ENCODE data around the gene EBP. TPM values are rescaled to one million over a fixed set of nuclear protein-coding genes. Genes with fewer than 3 reads are reported as not detected.

Gene EBP
- total and polyA plus RNA-seq, 9 of the 15 experiments (the other 6 are each of a cell fraction or from before 2014, with no cell fraction given) = 228 to 987 (median 274) TPM

DNA sequence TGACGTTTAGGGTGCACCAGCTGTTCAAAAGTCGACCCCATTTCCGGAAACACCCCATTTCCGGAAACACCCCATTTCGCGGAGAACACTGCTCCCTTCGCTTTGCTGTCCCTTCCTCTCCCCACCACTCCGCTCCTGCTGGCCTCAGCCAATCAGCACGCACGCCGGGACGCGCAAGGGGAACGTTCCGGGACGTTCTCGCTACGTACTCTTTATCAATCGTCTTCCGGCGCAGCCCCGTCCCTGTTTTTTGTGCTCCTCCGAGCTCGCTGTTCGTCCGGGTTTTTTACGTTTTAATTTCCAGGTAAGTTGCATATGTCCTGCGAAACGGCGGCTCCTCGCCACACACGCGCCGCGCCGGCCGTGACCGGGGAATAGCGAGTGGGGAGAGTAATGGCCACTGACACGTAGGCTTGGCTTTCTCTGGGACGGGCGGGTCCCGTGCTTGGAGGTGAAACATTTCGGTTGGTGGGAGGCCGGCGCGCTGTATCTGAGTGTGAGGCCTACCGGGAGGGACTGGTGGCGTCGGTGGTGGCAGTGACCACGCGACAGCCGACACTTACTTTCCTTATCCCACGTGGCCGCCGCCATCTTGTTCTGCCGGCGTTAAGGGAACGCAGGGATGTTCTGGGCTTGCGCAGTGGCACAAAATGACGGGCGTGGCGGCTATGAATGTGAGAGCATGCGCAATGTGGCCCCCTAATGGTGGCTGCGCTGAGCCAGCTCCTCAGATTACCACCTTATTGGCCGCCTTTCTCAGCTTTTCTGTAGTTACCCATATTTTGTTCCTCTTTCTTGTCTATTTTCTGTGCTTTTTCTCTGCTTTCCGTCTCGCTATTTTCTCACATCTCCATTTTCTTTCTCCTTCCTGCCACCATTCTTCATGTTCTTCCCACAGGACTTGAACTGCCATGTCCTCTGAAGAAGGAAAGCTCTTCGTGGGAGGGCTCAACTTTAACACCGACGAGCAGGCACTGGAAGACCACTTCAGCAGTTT, 53.0 kb downstream of the EBP start, which contains the start of gene RBM3 (continued):
- TF ChIP-seq MAFG (tag; conservative IDR thresholded peaks at IDR 0.05) (no peak), RUNX1 (IDR thresholded peaks at IDR 0.05; ENCODE audit: low read depth) (no peak), ZMIZ1 (IDR thresholded peaks at IDR 0.05; ENCODE audit: low read depth in 2 of 2, low read length in 2 of 2) (peak in 1 of 2 experiments; percentile 30; a peak in 1 of 4 replicates), ZFP36 (IDR thresholded peaks at IDR 0.05; ENCODE audit: low read depth, low read length, partially characterized antibody) (no peak), BCOR (IDR thresholded peaks at IDR 0.05) (no peak), LARP7 (IDR thresholded peaks at IDR 0.05) (no peak), MYNN (IDR thresholded peaks at IDR 0.05) (peak; percentile 57; the same call in 1 of the 2 replicates), MYNN (CRISPR knock-in tag; IDR thresholded peaks at IDR 0.05) (no peak), SMARCB1 (IDR thresholded peaks at IDR 0.05; ENCODE audit: insufficient read length, low read depth) (no peak), HINFP (tag; conservative IDR thresholded peaks at IDR 0.05; ENCODE audit: low read depth) (no peak), GABPB1 (CRISPR knock-in tag; IDR thresholded peaks at IDR 0.05) (peak; percentile 93), ETV1 (tag; conservative IDR thresholded peaks at IDR 0.05; ENCODE audit: low read depth) (peak; percentile 86), GATA2 (CRISPR knock-in tag; IDR thresholded peaks at IDR 0.05) (no peak), BDP1 (IDR thresholded peaks at IDR 0.05; ENCODE audit: insufficient read depth, insufficient read length) (no peak), ZNF263 (CRISPR knock-in tag; IDR thresholded peaks at IDR 0.05; ENCODE audit: borderline replicate concordance) (peak; percentile 49; the same call in 1 of the 2 replicates), KLF6 (CRISPR knock-in tag; IDR thresholded peaks at IDR 0.05; ENCODE audit: borderline replicate concordance) (peak; percentile 98)
- TF ChIP-seq, protein P1, sequence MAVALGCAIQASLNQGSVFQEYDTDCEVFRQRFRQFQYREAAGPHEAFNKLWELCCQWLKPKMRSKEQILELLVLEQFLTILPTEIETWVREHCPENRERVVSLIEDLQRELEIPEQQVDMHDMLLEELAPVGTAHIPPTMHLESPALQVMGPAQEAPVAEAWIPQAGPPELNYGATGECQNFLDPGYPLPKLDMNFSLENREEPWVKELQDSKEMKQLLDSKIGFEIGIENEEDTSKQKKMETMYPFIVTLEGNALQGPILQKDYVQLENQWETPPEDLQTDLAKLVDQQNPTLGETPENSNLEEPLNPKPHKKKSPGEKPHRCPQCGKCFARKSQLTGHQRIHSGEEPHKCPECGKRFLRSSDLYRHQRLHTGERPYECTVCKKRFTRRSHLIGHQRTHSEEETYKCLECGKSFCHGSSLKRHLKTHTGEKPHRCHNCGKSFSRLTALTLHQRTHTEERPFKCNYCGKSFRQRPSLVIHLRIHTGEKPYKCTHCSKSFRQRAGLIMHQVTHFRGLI (CRISPR knock-in tag; IDR thresholded peaks at IDR 0.05) = no peak
- TF ChIP-seq, protein P2, sequence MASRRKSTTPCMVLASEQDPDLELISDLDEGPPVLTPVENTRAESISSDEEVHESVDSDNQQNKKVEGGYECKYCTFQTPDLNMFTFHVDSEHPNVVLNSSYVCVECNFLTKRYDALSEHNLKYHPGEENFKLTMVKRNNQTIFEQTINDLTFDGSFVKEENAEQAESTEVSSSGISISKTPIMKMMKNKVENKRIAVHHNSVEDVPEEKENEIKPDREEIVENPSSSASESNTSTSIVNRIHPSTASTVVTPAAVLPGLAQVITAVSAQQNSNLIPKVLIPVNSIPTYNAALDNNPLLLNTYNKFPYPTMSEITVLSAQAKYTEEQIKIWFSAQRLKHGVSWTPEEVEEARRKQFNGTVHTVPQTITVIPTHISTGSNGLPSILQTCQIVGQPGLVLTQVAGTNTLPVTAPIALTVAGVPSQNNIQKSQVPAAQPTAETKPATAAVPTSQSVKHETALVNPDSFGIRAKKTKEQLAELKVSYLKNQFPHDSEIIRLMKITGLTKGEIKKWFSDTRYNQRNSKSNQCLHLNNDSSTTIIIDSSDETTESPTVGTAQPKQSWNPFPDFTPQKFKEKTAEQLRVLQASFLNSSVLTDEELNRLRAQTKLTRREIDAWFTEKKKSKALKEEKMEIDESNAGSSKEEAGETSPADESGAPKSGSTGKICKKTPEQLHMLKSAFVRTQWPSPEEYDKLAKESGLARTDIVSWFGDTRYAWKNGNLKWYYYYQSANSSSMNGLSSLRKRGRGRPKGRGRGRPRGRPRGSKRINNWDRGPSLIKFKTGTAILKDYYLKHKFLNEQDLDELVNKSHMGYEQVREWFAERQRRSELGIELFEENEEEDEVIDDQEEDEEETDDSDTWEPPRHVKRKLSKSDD (conservative IDR thresholded peaks at IDR 0.05; ENCODE audit: low read length) = no peak
